ENCODE measurements around the gene ABHD2. TPM values are rescaled to one million over a fixed set of nuclear protein-coding genes. Genes with fewer than 3 reads are reported as not detected.

Gene ABHD2
- total and polyA plus RNA-seq, 2 donors (not counting 3 experiments of a cell fraction or from before 2014, with no cell fraction given): 14.0 to 62.2 TPM

DNA sequence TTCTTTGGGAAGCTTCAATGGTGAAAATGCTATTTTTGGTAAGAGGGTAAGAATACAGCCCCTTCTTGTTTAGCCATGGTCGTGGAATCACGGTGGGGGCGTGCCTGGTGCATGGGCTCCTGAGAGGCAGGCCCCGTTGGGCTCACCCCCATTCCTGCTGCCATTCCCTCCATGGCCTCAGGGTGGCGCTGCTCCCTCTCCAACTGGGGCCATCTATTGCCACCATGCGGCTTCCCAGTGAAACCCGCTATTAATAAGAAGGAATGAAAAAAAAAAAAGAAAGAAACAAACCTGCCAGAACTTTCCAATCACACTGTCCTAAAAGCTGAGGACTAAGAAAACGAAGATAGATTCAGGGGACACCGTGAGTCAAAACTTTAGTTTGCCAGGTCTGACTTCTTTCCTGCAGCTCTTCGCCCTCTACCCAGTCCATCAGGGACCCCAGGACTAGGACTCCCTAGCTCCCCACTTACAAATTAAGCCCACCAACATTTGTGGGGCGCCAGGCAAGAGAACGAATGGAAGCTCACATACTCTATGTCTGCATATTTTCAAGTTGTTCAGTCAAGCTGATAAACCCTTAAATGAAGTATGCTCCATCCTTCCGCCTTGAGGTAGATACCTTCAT is 30.6 kb upstream of the ABHD2 start:
- no peaks in the 10 kb centered on the region for H3K9me1 ChIP-seq (replicated peaks; ENCODE audit: control insufficient read depth, extremely low read depth, insufficient read depth, low read length)
- TF ChIP-seq POLR2A (IDR thresholded peaks at IDR 0.05; ENCODE audit: low read depth, low read length) (no peak), EZH2 (IDR thresholded peaks at IDR 0.05; ENCODE audit: borderline replicate concordance, low read depth, low read length, severe bottlenecking) (no peak), MYC (IDR thresholded peaks at IDR 0.05; ENCODE audit: low read depth, low read length) (peak; percentile 41)
- TF ChIP-seq, protein P1, sequence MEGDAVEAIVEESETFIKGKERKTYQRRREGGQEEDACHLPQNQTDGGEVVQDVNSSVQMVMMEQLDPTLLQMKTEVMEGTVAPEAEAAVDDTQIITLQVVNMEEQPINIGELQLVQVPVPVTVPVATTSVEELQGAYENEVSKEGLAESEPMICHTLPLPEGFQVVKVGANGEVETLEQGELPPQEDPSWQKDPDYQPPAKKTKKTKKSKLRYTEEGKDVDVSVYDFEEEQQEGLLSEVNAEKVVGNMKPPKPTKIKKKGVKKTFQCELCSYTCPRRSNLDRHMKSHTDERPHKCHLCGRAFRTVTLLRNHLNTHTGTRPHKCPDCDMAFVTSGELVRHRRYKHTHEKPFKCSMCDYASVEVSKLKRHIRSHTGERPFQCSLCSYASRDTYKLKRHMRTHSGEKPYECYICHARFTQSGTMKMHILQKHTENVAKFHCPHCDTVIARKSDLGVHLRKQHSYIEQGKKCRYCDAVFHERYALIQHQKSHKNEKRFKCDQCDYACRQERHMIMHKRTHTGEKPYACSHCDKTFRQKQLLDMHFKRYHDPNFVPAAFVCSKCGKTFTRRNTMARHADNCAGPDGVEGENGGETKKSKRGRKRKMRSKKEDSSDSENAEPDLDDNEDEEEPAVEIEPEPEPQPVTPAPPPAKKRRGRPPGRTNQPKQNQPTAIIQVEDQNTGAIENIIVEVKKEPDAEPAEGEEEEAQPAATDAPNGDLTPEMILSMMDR (IDR thresholded peaks at IDR 0.05; ENCODE audit: extremely low read depth in 1 of 2, insufficient read depth in 1 of 2, low read depth in 1 of 2, low read length in 2 of 2): peak; percentile 95 to 99
- TF ChIP-seq, protein P2, sequence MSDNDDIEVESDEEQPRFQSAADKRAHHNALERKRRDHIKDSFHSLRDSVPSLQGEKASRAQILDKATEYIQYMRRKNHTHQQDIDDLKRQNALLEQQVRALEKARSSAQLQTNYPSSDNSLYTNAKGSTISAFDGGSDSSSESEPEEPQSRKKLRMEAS (IDR thresholded peaks at IDR 0.05; ENCODE audit: insufficient read depth, insufficient read length): no peak
- POLR2A ChIA-PET: no interaction called here
- no peaks in the 10 kb centered on the region for H3K9me3 ChIP-seq (replicated peaks; ENCODE audit: control insufficient read depth, insufficient read depth, low read length)
- FAIRE-seq (peak; percentile 82), DNase-seq (ENCODE audit: low read depth, low spot score) (peak; percentile 79)
- no peaks in the 10 kb centered on the region for H4K20me1 ChIP-seq (replicated peaks; ENCODE audit: control insufficient read depth, extremely low read depth, insufficient read depth, low read length)
- no peaks in the 10 kb centered on the region for H3K27me3 ChIP-seq (ENCODE audit: control insufficient read depth in 2 of 2, insufficient read depth in 2 of 2, low read length in 2 of 2)
- no peak overlapping the region for H3K9ac ChIP-seq (replicated peaks; ENCODE audit: extremely low read depth, insufficient read depth, low read length)
- no peak overlapping the region for H3K4me2 ChIP-seq (ENCODE audit: insufficient read depth, low read length)
- dilution Hi-C loops (cut with MboI; ENCODE audit: extremely low pct_ligation_motif_present, low sequenced_read_pairs): loop anchor here (25.0 kb wide), 1 partner anchor 105 kb away; no protein-coding TSS in a partner anchor
- H3K79me2 ChIP-seq (ENCODE audit: control insufficient read depth, insufficient read depth, low read length): no peaks in the 10 kb centered on the region
- H3K4me1 ChIP-seq (ENCODE audit: control insufficient read depth, extremely low read depth, insufficient read depth, low read length): no peaks in the 10 kb centered on the region
- no peak overlapping the region for H2AFZ ChIP-seq (ENCODE audit: low read depth, low read length)
- no peaks in the 10 kb centered on the region for H3K36me3 ChIP-seq (ENCODE audit: control insufficient read depth in 2 of 2, extremely low read depth in 1 of 2, insufficient read depth in 2 of 2, low read length in 2 of 2)
- no peak overlapping the region for H3K27ac ChIP-seq (ENCODE audit: insufficient read depth, low read depth, low read length)
- H3K4me3 ChIP-seq (replicated peaks in 1 of 3; ENCODE audit: insufficient read depth in 1 of 3, low read depth in 1 of 3, low read length in 3 of 3): no peak overlapping the region
- BruUV-seq (replicated peaks): no TSS peak
- intact Hi-C loops (cut with micrococcal nuclease): loop anchor here (1.0 kb wide), 5 partner anchors 31 to 186 kb away; partner anchors contain the start of genes ABHD2 and FANCI
- CTCF ChIA-PET: interaction anchor here (0.9 to 6.8 kb wide), 26 partner anchors 19 to 155 kb away, joined by 3 to 198 read pairs (median 7); partner anchors contain the start of gene ABHD2

Measured in endothelial cell of umbilical vein (primary cell).